Neuronal stem cell (in vitro differentiated cells): Measurements from ENCODE around the gene RETREG3.

Experiments
- DNase-seq: peaks from one replicate; pipeline ENCODE4 v3.0.0-alpha.2; 2013; ENCODE audit warnings: low spot score
- H2AFZ ChIP-seq: one replicate; pipeline ENCODE4 v1.6.1; 2013; ENCODE audit warnings: mild to moderate bottlenecking, low read length, inconsistent platforms
- H2AK5ac ChIP-seq: 2 replicates; pipeline ENCODE4 v1.6.1; 2013; ENCODE audit warnings: low read depth, mild to moderate bottlenecking, inconsistent platforms, low read length, moderate library complexity, mixed read lengths
- H2BK120ac ChIP-seq: 2 replicates; pipeline ENCODE4 v1.6.1; 2013; ENCODE audit warnings: low read depth, mild to moderate bottlenecking, inconsistent platforms, low read length, moderate library complexity, mixed read lengths
- H2BK12ac ChIP-seq: one replicate; pipeline ENCODE4 v1.6.1; 2013; ENCODE audit warnings: low read length, inconsistent platforms
- H2BK15ac ChIP-seq: 2 replicates; pipeline ENCODE4 v1.6.1; 2013; ENCODE audit warnings: mild to moderate bottlenecking, low read length, inconsistent platforms, mixed read lengths
- H2BK5ac ChIP-seq: one replicate; pipeline ENCODE4 v1.6.1; 2013; ENCODE audit warnings: inconsistent platforms, mild to moderate bottlenecking, low read length, moderate library complexity
- H3K14ac ChIP-seq: one replicate; pipeline ENCODE4 v1.6.1; 2013; ENCODE audit warnings: low read length, inconsistent platforms
- H3K18ac ChIP-seq: 2 replicates; pipeline ENCODE4 v1.6.1; 2013; ENCODE audit warnings: low read length, inconsistent platforms
- H3K23ac ChIP-seq: 2 replicates; pipeline ENCODE4 v1.6.1; 2013; ENCODE audit warnings: low read depth, mild to moderate bottlenecking, mixed read lengths, low read length, inconsistent platforms; ENCODE audit not compliant: poor library complexity
- H3K27ac ChIP-seq: replicated peaks from 3 replicates; pipeline ENCODE4 v1.5.1; 2013; ENCODE audit warnings: low read length, inconsistent platforms
- H3K27me3 ChIP-seq, 3 experiments: 2 replicates each; pipeline ENCODE4 v1.6.1; 2013; ENCODE audit warnings: low read length in 3 of 3, mild to moderate bottlenecking in 2 of 3, inconsistent platforms in 1 of 3, low read depth in 1 of 3, mixed read lengths in 1 of 3, moderate library complexity in 1 of 3; ENCODE audit not compliant: control insufficient read depth in 3 of 3, insufficient read depth in 3 of 3
- H3K36me3 ChIP-seq, 2 donors: replicated peaks in 1 of 2; 2 replicates each; pipeline ENCODE4 v1.6.1; 2013; ENCODE audit warnings: low read length in 2 of 2; ENCODE audit not compliant: control insufficient read depth in 2 of 2, insufficient read depth in 2 of 2
- H3K4ac ChIP-seq: 2 replicates; pipeline ENCODE4 v1.6.1; 2013; ENCODE audit warnings: inconsistent platforms, mild to moderate bottlenecking, low read length, moderate library complexity
- H3K4me1 ChIP-seq, 2 donors: 1 replicate in 1 of 2; 2 replicates in 1 of 2; pipeline ENCODE4 v1.6.1; 2013; ENCODE audit warnings: low read length in 2 of 2, low read depth in 1 of 2; ENCODE audit not compliant: control insufficient read depth in 2 of 2, insufficient read depth in 1 of 2
- H3K4me2 ChIP-seq: one replicate; pipeline ENCODE4 v1.6.1; 2013; ENCODE audit warnings: mild to moderate bottlenecking, low read length, inconsistent platforms; ENCODE audit not compliant: insufficient read depth, poor library complexity, severe bottlenecking
- H3K4me3 ChIP-seq, 2 donors: 2 replicates each; pipeline ENCODE4 v1.5.1; 2013; ENCODE audit warnings: low read length in 2 of 2, mild to moderate bottlenecking in 2 of 2, inconsistent platforms in 1 of 2, moderate library complexity in 1 of 2
- H3K79me1 ChIP-seq: one replicate; pipeline ENCODE4 v1.6.1; 2013; ENCODE audit warnings: low read depth, mild to moderate bottlenecking, inconsistent platforms, low read length, moderate library complexity
- H3K9ac ChIP-seq: one replicate; pipeline ENCODE4 v1.6.1; 2013; ENCODE audit warnings: mild to moderate bottlenecking, low read depth, low read length, inconsistent platforms; ENCODE audit not compliant: poor library complexity
- H3K9me3 ChIP-seq, 2 donors: replicated peaks in 1 of 2; 2 replicates each; pipeline versions ENCODE3 to v1.6.1; 2013; ENCODE audit warnings: low read length in 2 of 2, mild to moderate bottlenecking in 2 of 2, inconsistent platforms in 1 of 2, low read depth in 1 of 2, mixed read lengths in 1 of 2, moderate library complexity in 1 of 2; ENCODE audit not compliant: control insufficient read depth in 2 of 2, insufficient read depth in 1 of 2
- H4K8ac ChIP-seq: one replicate; pipeline ENCODE4 v1.6.1; 2013; ENCODE audit warnings: low read depth, mild to moderate bottlenecking, inconsistent platforms, low read length, moderate library complexity
- H4K91ac ChIP-seq: one replicate; pipeline ENCODE4 v1.6.1; 2013; ENCODE audit warnings: low read length, low read depth, mild to moderate bottlenecking, inconsistent platforms; ENCODE audit not compliant: poor library complexity
- WGBS, 2 donors: extraction: QIAGEN DNeasy Blood & Tissue Kit; methylation state at CpG; one replicate each; pipeline ENCODE4 v1.1.7; 2013; ENCODE audit warnings: missing lambda C conversion rate in 2 of 2, mixed read lengths in 1 of 2; ENCODE audit not compliant: insufficient read length in 2 of 2, insufficient replicate concordance in 1 of 2; ENCODE audit errors: extremely low coverage in 2 of 2; 5-methylcytosine and 5-hydroxymethylcytosine counted together

Gene RETREG3

DNA sequence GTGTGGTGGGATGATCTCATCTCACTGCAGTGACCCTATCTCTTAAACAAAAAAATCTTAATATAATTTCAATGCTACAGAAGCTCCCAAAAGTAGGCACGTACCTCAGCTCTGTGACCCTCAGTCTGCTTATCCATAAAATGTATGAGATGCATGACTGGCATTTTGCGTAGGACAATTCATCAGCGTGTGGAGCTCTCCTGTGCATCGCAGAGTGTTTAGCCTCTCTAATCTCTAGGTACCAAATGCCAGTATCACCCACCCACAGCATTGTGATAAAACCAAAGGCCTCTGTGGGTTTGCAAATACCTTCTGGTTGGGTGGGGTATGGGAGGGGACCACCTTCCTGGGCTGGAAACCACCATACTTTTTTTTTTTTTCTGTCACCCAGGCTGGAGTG, 30.9 kb upstream of the RETREG3 start:
- no peaks in the 10 kb centered on the region for H3K79me1 ChIP-seq
- no peak overlapping the region for H3K14ac ChIP-seq
- no peak overlapping the region for H2BK120ac ChIP-seq
- H3K9me3 ChIP-seq, result no peaks in the 10 kb centered on the region
- H3K4me2 ChIP-seq, result no peak overlapping the region
- no peak overlapping the region for H3K27ac ChIP-seq
- no peak overlapping the region for H4K91ac ChIP-seq
- no peak overlapping the region for H2BK12ac ChIP-seq
- no peak overlapping the region for H2BK5ac ChIP-seq
- H3K18ac ChIP-seq, result no peak overlapping the region
- H3K4me3 ChIP-seq, result no peak overlapping the region
- no peak for DNase-seq
- no peak overlapping the region for H2AFZ ChIP-seq
- no peak overlapping the region for H4K8ac ChIP-seq
- no peak overlapping the region for H2AK5ac ChIP-seq
- no peak overlapping the region for H2BK15ac ChIP-seq
- WGBS, 2 donors, result no CpG with 5 or more reads among the region's 4 CpGs
- no peak overlapping the region for H3K23ac ChIP-seq
- H3K4me1 ChIP-seq, result peaks cover 0 to 3% of the 10 kb centered on the region in 2 donors
- H3K4ac ChIP-seq, result no peak overlapping the region
- peaks cover 0 to 5% (median 0%) of the 10 kb centered on the region in 3 experiments for H3K27me3 ChIP-seq
- H3K9ac ChIP-seq, result no peak overlapping the region
- H3K36me3 ChIP-seq, result no peaks in the 10 kb centered on the region

DNA sequence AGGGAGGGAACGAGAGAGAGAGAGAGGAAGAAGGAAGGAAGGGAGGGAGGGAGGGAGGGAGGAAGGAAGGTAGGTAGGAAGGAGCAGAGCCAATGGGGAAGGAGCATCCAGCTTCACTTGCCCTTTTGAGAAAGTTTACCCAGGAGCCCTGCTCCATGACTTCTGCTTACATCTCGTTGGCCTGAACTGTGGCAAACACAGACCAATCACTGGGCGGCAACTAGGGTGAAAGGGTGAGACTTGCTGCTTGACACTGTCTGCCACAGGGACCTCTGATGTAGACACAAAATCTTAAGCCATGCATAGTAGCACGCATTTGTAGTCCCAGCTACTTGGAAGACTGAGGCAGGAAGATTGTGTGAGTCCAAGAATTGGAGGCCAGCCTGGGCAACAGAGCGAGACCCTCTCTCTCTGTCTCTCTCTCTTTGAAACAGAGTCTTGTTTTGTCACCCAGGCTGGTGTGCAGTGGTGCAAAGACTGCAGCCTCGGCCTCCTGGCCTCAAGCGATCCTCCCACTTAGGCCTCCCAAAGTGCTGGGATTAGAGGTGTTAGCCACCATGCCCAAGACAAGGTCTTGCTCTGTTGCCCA, 30.4 kb upstream of the RETREG3 start:
- DNase-seq, result no peak
- Histone ChIP-seq H2AK5ac (no peak overlapping the region), H3K9me3 (no peaks in the 10 kb centered on the region), H3K4me1 (peaks cover 0 to 3% of the 10 kb centered on the region in 2 donors), H3K4ac (no peak overlapping the region), H2BK5ac (no peak overlapping the region), H4K91ac (no peak overlapping the region), H3K27ac (no peak overlapping the region), H3K79me1 (no peaks in the 10 kb centered on the region), H2AFZ (no peak overlapping the region), H3K23ac (no peak overlapping the region), H3K18ac (no peak overlapping the region), H4K8ac (no peak overlapping the region), H3K4me2 (no peak overlapping the region), H3K14ac (no peak overlapping the region), H2BK12ac (no peak overlapping the region), H2BK15ac (no peak overlapping the region), H3K36me3 (no peaks in the 10 kb centered on the region), H3K4me3 (no peak overlapping the region), H2BK120ac (no peak overlapping the region), H3K9ac (no peak overlapping the region), H3K27me3 (peaks cover 0 to 5% (median 0%) of the 10 kb centered on the region in 3 experiments)
- WGBS, 2 donors, result no CpG with 5 or more reads among the region's 7 CpGs

DNA sequence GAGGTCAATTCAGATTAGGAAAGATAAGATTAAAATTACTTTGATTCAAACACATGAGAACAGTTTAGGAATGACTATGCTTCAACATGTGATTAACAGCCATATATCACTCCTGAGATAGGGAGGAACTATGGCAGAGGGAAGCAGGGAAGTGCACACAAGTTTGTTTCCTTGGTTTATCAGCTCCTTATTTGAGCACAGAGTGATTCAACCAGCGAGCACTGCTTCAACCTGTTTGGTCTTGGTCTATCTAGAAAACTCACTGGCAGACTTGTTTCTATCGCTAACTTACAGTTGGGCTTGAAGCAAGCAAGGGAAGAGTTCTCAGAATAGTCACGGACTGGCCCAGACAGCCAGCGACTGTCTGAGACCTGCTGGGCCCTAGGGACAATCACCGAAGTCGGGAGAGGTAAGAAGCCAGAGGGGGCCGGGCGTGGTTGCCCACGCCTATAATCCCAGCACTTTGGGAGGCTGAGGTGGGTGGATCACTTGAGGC, 23.8 kb upstream of the RETREG3 start:
- no peak overlapping the region for H2BK12ac ChIP-seq
- WGBS, 2 donors, result no CpG with 5 or more reads among the region's 9 CpGs

DNA sequence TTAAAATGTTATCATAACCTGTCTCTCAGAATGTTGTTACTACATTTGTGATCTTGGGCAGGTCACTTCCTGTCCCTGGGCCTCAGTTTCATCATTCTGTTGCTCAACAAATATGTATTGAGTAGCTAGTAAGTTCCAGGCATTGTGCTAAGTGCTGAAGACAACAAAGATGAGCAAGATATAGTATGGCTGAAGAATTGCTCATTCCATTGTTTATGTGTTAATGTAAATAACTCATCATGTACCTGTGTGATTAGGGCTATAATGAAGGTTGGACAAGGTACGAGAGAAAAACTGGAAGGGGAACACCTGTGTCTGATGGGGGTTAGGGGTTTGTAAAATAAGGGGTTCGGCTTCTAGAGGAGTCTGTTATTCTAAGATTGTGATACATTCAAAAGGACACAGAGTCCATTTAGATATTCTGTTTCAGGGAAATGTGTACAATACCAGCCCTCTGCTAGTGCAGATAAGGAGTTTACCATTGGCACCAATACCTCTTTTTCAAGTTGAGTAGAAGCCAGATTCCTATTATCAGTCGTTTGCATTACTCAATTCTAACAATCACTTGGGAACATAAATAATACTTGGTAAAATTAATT, 20.3 kb upstream of the RETREG3 start:
- DNase-seq, result no peak
- Histone ChIP-seq H3K14ac (no peak overlapping the region), H2BK120ac (no peak overlapping the region), H2AFZ (no peak overlapping the region), H3K23ac (no peak overlapping the region), H2BK5ac (no peak overlapping the region), H2BK15ac (no peak overlapping the region), H2BK12ac (no peak overlapping the region), H3K27ac (no peak overlapping the region), H2AK5ac (no peak overlapping the region), H3K79me1 (no peaks in the 10 kb centered on the region), H3K27me3 (no peaks in the 10 kb centered on the region), H3K4me3 (no peak overlapping the region), H3K4me1 (no peaks in the 10 kb centered on the region), H3K36me3 (no peaks in the 10 kb centered on the region), H4K8ac (no peak overlapping the region), H3K9ac (no peak overlapping the region), H4K91ac (no peak overlapping the region), H3K9me3 (no peaks in the 10 kb centered on the region), H3K18ac (no peak overlapping the region), H3K4ac (no peak overlapping the region), H3K4me2 (no peak overlapping the region)
- no CpG with 5 or more reads among the region's 3 CpGs for WGBS, 2 donors

More for the DNA sequence above, 23.8 kb upstream of the RETREG3 start:
- Histone ChIP-seq H3K4me1 (no peaks in the 10 kb centered on the region), H3K4me2 (no peak overlapping the region), H3K14ac (no peak overlapping the region), H3K9me3 (no peaks in the 10 kb centered on the region), H3K27me3 (no peaks in the 10 kb centered on the region), H3K4ac (no peak overlapping the region), H2BK120ac (no peak overlapping the region), H4K8ac (no peak overlapping the region), H2BK5ac (no peak overlapping the region), H3K9ac (no peak overlapping the region), H2AFZ (no peak overlapping the region), H3K79me1 (no peaks in the 10 kb centered on the region), H2AK5ac (no peak overlapping the region), H3K4me3 (no peak overlapping the region), H3K18ac (no peak overlapping the region), H4K91ac (no peak overlapping the region), H3K36me3 (no peaks in the 10 kb centered on the region), H3K23ac (no peak overlapping the region), H3K27ac (no peak overlapping the region), H2BK15ac (no peak overlapping the region)
- no peak for DNase-seq
